GM18519 (cell line): ENCODE data around the gene TFAP2E.

Source experiments
- ATAC-seq: cut with Tn5 transposase; IDR thresholded peaks from one replicate; pipeline ENCODE4 v1.9.1; 2021; ENCODE audit warnings: mild to moderate bottlenecking, moderate library complexity; ENCODE audit not compliant: unreplicated experiment, low FRiP score

Gene TFAP2E

GRCh38 chr1:35573198-35574124 lies at the start of gene TFAP2E:
Gene TFAP2E (plus strand): TSS chr1:35573314. CDS start chr1:35573578, 264 bp downstream.
- ATAC-seq = no peak

GRCh38 chr1:35524106-35524505 lies 49.0 kb upstream of the TFAP2E start:
- ATAC-seq = no peak

GRCh38 chr1:35530168-35530567 lies 42.9 kb upstream of the TFAP2E start:
- ATAC-seq = no peak

- no peak for ATAC-seq
Measured at GRCh38 chr1:35530946-35531345, 42.2 kb upstream of the TFAP2E start.

GRCh38 chr1:35531368-35531767 lies 41.7 kb upstream of the TFAP2E start:
- no peak for ATAC-seq

GRCh38 chr1:35532497-35533223 lies 40.5 kb upstream of the TFAP2E start:
- no peak for ATAC-seq

- no peak for ATAC-seq
Measured at GRCh38 chr1:35533586-35533985, 39.5 kb upstream of the TFAP2E start.

GRCh38 chr1:35535243-35535642 lies 37.9 kb upstream of the TFAP2E start:
- no peak for ATAC-seq

GRCh38 chr1:35536556-35537162 lies 36.5 kb upstream of the TFAP2E start:
- ATAC-seq = no peak

GRCh38 chr1:35537806-35538205 lies 35.3 kb upstream of the TFAP2E start:
- ATAC-seq = no peak

- ATAC-seq = no peak
Measured at GRCh38 chr1:35539073-35539823, 33.9 kb upstream of the TFAP2E start.

- ATAC-seq = no peak
Measured at GRCh38 chr1:35539824-35540261, 33.3 kb upstream of the TFAP2E start.

- no peak for ATAC-seq
Measured at GRCh38 chr1:35544976-35545375, 28.1 kb upstream of the TFAP2E start.

GRCh38 chr1:35546614-35547013 lies 26.5 kb upstream of the TFAP2E start:
- no peak for ATAC-seq

- no peak for ATAC-seq
Measured at GRCh38 chr1:35553851-35554250, 19.3 kb upstream of the TFAP2E start.

GRCh38 chr1:35554266-35555211 lies 18.6 kb upstream of the TFAP2E start:
- no peak for ATAC-seq

GRCh38 chr1:35555212-35555584 lies 17.9 kb upstream of the TFAP2E start:
- no peak for ATAC-seq

- no peak for ATAC-seq
Measured at GRCh38 chr1:35555601-35556477, 17.3 kb upstream of the TFAP2E start.
